ENCODE results near the gene UBXN4. TPM values are rescaled to one million over a fixed set of nuclear protein-coding genes. Genes with fewer than 3 reads are reported as not detected.

The UBXN4 gene
- polyA plus RNA-seq, 1 of the 3 experiments (the other 2 are of a cell fraction), result 32.7 TPM

DNA sequence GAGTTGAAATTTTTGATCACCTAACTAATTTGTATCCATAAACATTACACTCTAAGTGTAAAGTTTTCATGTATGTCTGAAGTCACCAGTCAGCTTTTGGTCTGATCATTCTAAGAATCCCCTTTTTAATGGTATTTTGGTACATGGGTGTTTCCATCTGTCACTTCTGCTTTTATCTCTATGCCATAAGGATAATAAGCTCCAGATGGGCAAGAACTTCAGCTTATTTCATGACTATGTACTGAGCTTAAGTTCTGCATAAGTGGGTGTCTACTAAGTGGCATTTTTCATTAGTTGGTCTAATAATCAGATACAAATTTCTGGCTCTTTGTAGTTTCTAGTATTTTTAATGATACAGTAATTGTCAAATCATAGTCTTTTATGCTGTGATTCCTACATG is 20.4 kb downstream of the UBXN4 start:
- H3F3A ChIP-seq (replicated peaks; ENCODE audit: insufficient read depth), result peaks cover 7% of the 10 kb centered on the region
- peaks cover 0 to 8% of the 10 kb centered on the region in 2 experiments; a peak in 1 of 4 replicates for H3K4me1 ChIP-seq (ENCODE audit: control insufficient read depth in 1 of 2, insufficient read depth in 2 of 2, low read depth in 1 of 2, low read length in 1 of 2)
- H3K36me3 ChIP-seq (replicated peaks in 1 of 2; ENCODE audit: control insufficient read depth in 1 of 2, insufficient read depth in 2 of 2, low read length in 1 of 2), result peaks cover 54 to 75% of the 10 kb centered on the region in 2 experiments
- H3K9me3 ChIP-seq, result 0 out of 2 replicates have a peak, but pooled peaks cover 4% of the 10 kb centered on the region
- no peak overlapping the region for H3K4me3 ChIP-seq (ENCODE audit: low read depth in 2 of 2, low read length in 1 of 2)
- H3K9ac ChIP-seq, result no peak overlapping the region
- no peak overlapping the region for H2AFZ ChIP-seq (ENCODE audit: low read depth)
- POLR2A ChIA-PET, result no interaction called here
- H3K79me2 ChIP-seq (ENCODE audit: insufficient read depth), result peaks cover 75% of the 10 kb centered on the region
- no peak overlapping the region for H3K27ac ChIP-seq (ENCODE audit: low read depth in 2 of 2, low read length in 1 of 2)
- DNase-seq, result no peak
- TF ChIP-seq FOXJ3 (CRISPR knock-in tag; IDR thresholded peaks at IDR 0.05) (no peak), TCF12 (IDR thresholded peaks at IDR 0.05) (peak; percentile 23; the same call in 1 of the 2 replicates)
- H4K20me1 ChIP-seq (ENCODE audit: insufficient read depth), result no peaks in the 10 kb centered on the region; the same call in 1 of the 2 replicates
- no peak overlapping the region for H3K4me2 ChIP-seq
- CTCF ChIA-PET, result interaction anchor here (1.0 to 4.3 kb wide), 4 partner anchors 17 to 758 kb away, joined by 3 to 15 read pairs (median 4); no protein-coding TSS in a partner anchor
- H3K9me2 ChIP-seq, result no peaks in the 10 kb centered on the region
- no peaks in the 10 kb centered on the region for H3K27me3 ChIP-seq (ENCODE audit: insufficient read depth)

DNA sequence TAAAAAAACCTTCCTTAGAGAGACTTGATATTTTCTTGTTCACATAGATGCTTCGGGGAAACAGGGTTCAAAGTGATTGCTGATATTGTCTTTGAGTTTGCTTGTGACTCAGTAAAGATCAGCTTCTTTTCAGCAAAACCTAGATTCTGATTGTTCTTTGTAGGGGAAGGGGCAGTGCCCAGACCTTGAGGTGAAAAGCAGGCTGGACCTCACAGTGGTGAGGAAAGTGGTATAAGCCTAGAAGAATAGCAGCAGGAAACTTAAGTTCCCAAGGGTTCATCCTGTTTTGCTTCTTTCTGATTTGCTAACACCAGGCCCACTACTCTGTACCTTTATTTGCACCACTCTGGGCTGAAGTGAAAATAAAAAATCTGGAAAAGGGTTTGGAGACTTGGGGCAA is 20.9 kb downstream of the UBXN4 start:
- Histone ChIP-seq H3K36me3 (replicated peaks in 1 of 2; ENCODE audit: control insufficient read depth in 1 of 2, insufficient read depth in 2 of 2, low read length in 1 of 2) (peaks cover 53 to 70% of the 10 kb centered on the region in 2 experiments), H3K9me2 (no peaks in the 10 kb centered on the region), H3K4me1 (ENCODE audit: control insufficient read depth in 1 of 2, insufficient read depth in 2 of 2, low read depth in 1 of 2, low read length in 1 of 2) (peaks cover 0 to 8% of the 10 kb centered on the region in 2 experiments; a peak in 1 of 4 replicates), H3K4me3 (ENCODE audit: low read depth in 2 of 2, low read length in 1 of 2) (no peak overlapping the region), H3F3A (replicated peaks; ENCODE audit: insufficient read depth) (peaks cover 7% of the 10 kb centered on the region), H3K79me2 (ENCODE audit: insufficient read depth) (peaks cover 76% of the 10 kb centered on the region), H2AFZ (ENCODE audit: low read depth) (no peak overlapping the region), H4K20me1 (ENCODE audit: insufficient read depth) (no peaks in the 10 kb centered on the region; the same call in 1 of the 2 replicates), H3K27me3 (ENCODE audit: insufficient read depth) (no peaks in the 10 kb centered on the region), H3K9ac (no peak overlapping the region), H3K27ac (ENCODE audit: low read depth in 2 of 2, low read length in 1 of 2) (no peak overlapping the region), H3K9me3 (no peaks in the 10 kb centered on the region), H3K4me2 (no peak overlapping the region)
- ChIA-PET CTCF (interaction anchor here (1.5 to 4.3 kb wide), 3 partner anchors 19 to 759 kb away, joined by 3 to 15 read pairs (median 6); no protein-coding TSS in a partner anchor), POLR2A (no interaction called here)
- no peak for DNase-seq
- WGBS (ENCODE audit: low lambda C conversion rate), result 100% methylated on average over 1 of the region's 1 CpG
- TF ChIP-seq RFX5 (IDR thresholded peaks at IDR 0.05; ENCODE audit: low read length) (no peak), RCOR1 (IDR thresholded peaks at IDR 0.05; ENCODE audit: low read length) (no peak), NFIC (IDR thresholded peaks at IDR 0.05; ENCODE audit: borderline replicate concordance) (no peak), FOXM1 (IDR thresholded peaks at IDR 0.05; ENCODE audit: low read depth) (no peak), FOXJ3 (CRISPR knock-in tag; IDR thresholded peaks at IDR 0.05) (no peak), EZH2phosphoT487 (IDR thresholded peaks at IDR 0.05; ENCODE audit: borderline replicate concordance, low read depth) (no peak), SIN3A (IDR thresholded peaks at IDR 0.05; ENCODE audit: borderline replicate concordance, low read depth, low read length) (no peak), ELF1 (IDR thresholded peaks at IDR 0.05) (no peak), FOSL2 (IDR thresholded peaks at IDR 0.05; ENCODE audit: borderline replicate concordance, low read depth) (no peak), POLR2AphosphoS5 (IDR thresholded peaks at IDR 0.05; ENCODE audit: low read depth, low read length) (no peak), GABPA (IDR thresholded peaks at IDR 0.05; ENCODE audit: low read depth) (no peak), RXRA (IDR thresholded peaks at IDR 0.05; ENCODE audit: borderline replicate concordance, low read depth) (no peak), TAF1 (IDR thresholded peaks at IDR 0.05; ENCODE audit: borderline replicate concordance, low read depth, low read length) (no peak), CHD2 (IDR thresholded peaks at IDR 0.05; ENCODE audit: low read length, partially characterized antibody) (no peak)
- TF ChIP-seq, protein P1, sequence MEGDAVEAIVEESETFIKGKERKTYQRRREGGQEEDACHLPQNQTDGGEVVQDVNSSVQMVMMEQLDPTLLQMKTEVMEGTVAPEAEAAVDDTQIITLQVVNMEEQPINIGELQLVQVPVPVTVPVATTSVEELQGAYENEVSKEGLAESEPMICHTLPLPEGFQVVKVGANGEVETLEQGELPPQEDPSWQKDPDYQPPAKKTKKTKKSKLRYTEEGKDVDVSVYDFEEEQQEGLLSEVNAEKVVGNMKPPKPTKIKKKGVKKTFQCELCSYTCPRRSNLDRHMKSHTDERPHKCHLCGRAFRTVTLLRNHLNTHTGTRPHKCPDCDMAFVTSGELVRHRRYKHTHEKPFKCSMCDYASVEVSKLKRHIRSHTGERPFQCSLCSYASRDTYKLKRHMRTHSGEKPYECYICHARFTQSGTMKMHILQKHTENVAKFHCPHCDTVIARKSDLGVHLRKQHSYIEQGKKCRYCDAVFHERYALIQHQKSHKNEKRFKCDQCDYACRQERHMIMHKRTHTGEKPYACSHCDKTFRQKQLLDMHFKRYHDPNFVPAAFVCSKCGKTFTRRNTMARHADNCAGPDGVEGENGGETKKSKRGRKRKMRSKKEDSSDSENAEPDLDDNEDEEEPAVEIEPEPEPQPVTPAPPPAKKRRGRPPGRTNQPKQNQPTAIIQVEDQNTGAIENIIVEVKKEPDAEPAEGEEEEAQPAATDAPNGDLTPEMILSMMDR (IDR thresholded peaks at IDR 0.05), result no peak
- TF ChIP-seq, protein P2, sequence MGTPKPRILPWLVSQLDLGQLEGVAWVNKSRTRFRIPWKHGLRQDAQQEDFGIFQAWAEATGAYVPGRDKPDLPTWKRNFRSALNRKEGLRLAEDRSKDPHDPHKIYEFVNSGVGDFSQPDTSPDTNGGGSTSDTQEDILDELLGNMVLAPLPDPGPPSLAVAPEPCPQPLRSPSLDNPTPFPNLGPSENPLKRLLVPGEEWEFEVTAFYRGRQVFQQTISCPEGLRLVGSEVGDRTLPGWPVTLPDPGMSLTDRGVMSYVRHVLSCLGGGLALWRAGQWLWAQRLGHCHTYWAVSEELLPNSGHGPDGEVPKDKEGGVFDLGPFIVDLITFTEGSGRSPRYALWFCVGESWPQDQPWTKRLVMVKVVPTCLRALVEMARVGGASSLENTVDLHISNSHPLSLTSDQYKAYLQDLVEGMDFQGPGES (IDR thresholded peaks at IDR 0.05; ENCODE audit: low read depth, low read length), result no peak
- TF ChIP-seq, protein P3, sequence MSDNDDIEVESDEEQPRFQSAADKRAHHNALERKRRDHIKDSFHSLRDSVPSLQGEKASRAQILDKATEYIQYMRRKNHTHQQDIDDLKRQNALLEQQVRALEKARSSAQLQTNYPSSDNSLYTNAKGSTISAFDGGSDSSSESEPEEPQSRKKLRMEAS (IDR thresholded peaks at IDR 0.05; ENCODE audit: low read depth), result no peak
- TF ChIP-seq, protein P4, sequence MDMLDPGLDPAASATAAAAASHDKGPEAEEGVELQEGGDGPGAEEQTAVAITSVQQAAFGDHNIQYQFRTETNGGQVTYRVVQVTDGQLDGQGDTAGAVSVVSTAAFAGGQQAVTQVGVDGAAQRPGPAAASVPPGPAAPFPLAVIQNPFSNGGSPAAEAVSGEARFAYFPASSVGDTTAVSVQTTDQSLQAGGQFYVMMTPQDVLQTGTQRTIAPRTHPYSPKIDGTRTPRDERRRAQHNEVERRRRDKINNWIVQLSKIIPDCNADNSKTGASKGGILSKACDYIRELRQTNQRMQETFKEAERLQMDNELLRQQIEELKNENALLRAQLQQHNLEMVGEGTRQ (IDR thresholded peaks at IDR 0.05; ENCODE audit: borderline replicate concordance, low read depth, low read length), result no peak
